HEK293 (cell line): ENCODE data around the gene LSM3.

Source experiments
- BCL11B ChIP-seq: fragments of 450-650 bp; formaldehyde crosslinking; IDR thresholded peaks from 2 replicates; pipeline ENCODE4 v1.5.1; 2016; ENCODE audit warnings: low read depth, missing biosample characterization, missing genetic modification characterization
- CTCF ChIP-seq: fragments of 450-650 bp; formaldehyde crosslinking; IDR thresholded peaks from 2 replicates; pipeline ENCODE4 v1.5.1; 2016; ENCODE audit warnings: missing biosample characterization, missing genetic modification characterization
- KLF10 ChIP-seq: fragments of 450-650 bp; IDR thresholded peaks from 2 replicates; pipeline ENCODE4 v1.5.1; 2018; ENCODE audit warnings: missing biosample characterization, mild to moderate bottlenecking, missing genetic modification characterization
- PATZ1 ChIP-seq: fragments of 450-650 bp; formaldehyde crosslinking; IDR thresholded peaks from 2 replicates; pipeline ENCODE4 v1.5.1; 2016; ENCODE audit warnings: missing biosample characterization, missing genetic modification characterization
- REST ChIP-seq: fragments of 450-650 bp; formaldehyde crosslinking; IDR thresholded peaks from 2 replicates; pipeline ENCODE4 v1.5.1; 2016; ENCODE audit warnings: missing biosample characterization, missing genetic modification characterization
- ZBTB17 ChIP-seq: fragments of 450-650 bp; formaldehyde crosslinking; IDR thresholded peaks from 2 replicates; pipeline ENCODE4 v1.5.1; 2016; ENCODE audit warnings: missing biosample characterization, missing genetic modification characterization
- ZBTB26 ChIP-seq: fragments of 450-650 bp; formaldehyde crosslinking; optimal IDR thresholded peaks from 2 replicates; pipeline ENCODE3; 2016; ENCODE audit warnings: missing biosample characterization, mild to moderate bottlenecking, missing genetic modification characterization
- ZNF292 ChIP-seq: fragments of 450-650 bp; formaldehyde crosslinking; IDR thresholded peaks from 2 replicates; pipeline ENCODE4 v1.5.1; 2016; ENCODE audit warnings: low read depth, missing biosample characterization, missing genetic modification characterization, borderline replicate concordance
- ZNF398 ChIP-seq: fragments of 450-650 bp; formaldehyde crosslinking; IDR thresholded peaks from 2 replicates; pipeline ENCODE4 v1.5.1; 2017; ENCODE audit warnings: missing biosample characterization, missing genetic modification characterization
- ZNF785 ChIP-seq: fragments of 450-650 bp; formaldehyde crosslinking; IDR thresholded peaks from 2 replicates; pipeline ENCODE4 v1.5.1; 2016; ENCODE audit warnings: missing biosample characterization, missing genetic modification characterization

- TF ChIP-seq PATZ1 (tag by site-specific recombination) (no peak), ZBTB26 (tag by site-specific recombination) (no peak), ZNF785 (tag by site-specific recombination) (no peak), CTCF (tag by site-specific recombination) (no peak), ZNF398 (no peak), BCL11B (tag by site-specific recombination) (no peak), ZBTB17 (tag by site-specific recombination) (no peak), REST (tag by site-specific recombination) (no peak), KLF10 (tag by site-specific recombination) (no peak), ZNF292 (tag by site-specific recombination) (no peak)
Measured at GRCh38 chr3:14133188-14133800, 45.3 kb upstream of the LSM3 start.
